Fibroblast of skin of right quadriceps (primary cell): ENCODE results near the gene MFSD2B.
"Not testable (repeated sequence)": the region's sequence is repeated elsewhere in the genome, so short reads cannot be mapped to it uniquely, and the experiment has no call there.

Source experiments
- DNase-seq: peaks from one replicate; pipeline ENCODE4 v3.0.0-alpha.2; 2013

The MFSD2B gene, protein sequence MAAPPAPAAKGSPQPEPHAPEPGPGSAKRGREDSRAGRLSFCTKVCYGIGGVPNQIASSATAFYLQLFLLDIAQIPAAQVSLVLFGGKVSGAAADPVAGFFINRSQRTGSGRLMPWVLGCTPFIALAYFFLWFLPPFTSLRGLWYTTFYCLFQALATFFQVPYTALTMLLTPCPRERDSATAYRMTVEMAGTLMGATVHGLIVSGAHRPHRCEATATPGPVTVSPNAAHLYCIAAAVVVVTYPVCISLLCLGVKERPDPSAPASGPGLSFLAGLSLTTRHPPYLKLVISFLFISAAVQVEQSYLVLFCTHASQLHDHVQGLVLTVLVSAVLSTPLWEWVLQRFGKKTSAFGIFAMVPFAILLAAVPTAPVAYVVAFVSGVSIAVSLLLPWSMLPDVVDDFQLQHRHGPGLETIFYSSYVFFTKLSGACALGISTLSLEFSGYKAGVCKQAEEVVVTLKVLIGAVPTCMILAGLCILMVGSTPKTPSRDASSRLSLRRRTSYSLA

DNA sequence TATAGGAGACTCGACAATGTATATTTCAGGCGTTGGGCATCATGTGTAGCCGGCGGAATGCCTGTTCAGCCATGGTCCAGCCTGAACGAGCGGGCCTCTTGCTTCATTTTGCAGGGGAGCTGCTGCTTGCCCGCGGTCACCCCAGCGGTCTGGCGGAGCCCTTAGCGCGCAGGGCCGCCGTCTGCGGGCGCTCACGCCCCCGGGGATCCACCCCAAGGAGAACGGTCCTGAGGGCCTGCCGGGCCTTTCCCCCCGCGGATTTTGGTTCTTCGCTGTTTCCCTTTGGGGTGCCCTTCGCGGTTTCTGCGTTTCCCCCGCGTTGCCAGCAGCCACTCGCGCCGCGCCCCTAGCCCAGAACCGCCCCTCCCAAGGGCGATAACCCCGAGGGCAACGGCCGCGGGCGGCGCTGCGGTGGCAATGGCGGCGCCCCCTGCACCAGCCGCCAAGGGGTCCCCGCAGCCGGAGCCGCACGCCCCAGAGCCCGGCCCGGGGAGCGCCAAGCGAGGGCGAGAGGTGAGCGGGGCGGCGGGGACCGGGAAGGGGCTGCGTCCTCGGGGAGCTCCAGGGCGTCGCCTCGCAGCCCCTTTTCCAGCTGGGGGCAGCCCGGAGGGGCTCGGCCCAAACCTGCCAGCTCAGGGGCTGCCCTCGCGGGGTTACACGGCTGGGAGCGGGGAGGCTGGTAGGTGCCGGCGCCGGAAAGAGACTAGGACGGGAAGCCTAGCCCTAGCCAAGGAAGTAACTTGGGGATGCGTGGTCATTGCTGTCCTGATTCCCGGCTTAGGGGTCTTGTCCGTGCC, at the start of gene MFSD2B:
MFSD2B (plus strand) TSS at position 406 of the 797 bp plus-strand sequence; CDS start at position 418, 12 bp downstream.
- no peak for DNase-seq

DNA sequence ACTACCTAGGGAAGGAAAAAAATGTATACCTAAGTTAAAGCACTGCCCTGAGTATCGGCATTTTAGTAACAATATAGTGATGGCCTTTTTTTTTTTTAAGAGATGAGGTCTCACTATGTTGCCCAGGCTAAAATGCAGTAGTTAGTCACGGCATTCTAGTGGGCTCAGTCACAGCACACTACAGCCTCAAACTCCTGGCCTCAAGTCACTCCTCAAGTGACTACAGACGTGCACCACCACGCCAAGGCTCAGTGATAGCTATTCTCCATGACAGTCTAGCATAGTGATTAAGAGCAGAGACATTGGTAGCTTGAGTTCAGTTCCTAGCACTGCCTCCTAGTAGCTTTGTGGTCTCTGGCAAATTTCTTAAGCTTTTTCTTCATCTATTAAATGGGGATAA, 42.0 kb upstream of the MFSD2B start:
- DNase-seq, result no peak

DNA sequence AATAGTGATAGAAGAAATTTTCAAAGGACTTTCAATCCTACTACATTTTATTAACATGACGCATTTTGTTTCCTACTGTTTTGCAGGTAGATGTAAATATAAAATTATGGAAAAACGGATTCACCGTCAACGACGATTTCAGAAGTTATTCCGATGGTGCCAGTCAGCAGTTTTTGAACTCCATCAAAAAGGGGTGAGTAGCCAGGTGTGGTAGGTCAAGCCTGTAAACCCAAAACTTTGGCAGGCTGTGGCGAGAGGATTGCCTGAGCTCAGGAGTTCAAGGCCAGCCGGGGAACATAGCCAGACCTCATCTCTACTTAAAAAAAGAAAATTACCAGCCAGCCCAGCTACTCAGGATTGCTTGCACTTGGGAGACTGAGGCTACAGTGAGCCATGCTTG, 33.0 kb upstream of the MFSD2B start:
- DNase-seq, result no peak

DNA sequence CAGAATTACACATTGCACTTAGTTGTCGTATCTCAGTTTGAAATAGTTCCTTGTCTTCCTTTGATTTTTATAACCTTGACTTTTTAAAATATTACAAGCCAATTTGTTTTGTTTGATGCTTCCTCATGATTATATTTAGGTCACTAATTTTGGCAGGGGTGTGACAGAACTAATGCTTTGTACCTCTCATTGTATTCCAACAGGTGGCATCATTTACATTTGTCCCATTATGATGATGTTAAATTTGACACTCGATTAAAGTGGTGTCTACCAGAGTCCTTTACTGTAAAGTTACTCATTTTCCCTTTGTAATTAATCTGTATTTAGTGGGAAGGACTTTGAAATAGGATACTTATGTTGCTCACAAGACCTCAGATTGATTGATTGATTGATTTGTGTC, 21.5 kb upstream of the MFSD2B start:
- DNase-seq, result no peak

DNA sequence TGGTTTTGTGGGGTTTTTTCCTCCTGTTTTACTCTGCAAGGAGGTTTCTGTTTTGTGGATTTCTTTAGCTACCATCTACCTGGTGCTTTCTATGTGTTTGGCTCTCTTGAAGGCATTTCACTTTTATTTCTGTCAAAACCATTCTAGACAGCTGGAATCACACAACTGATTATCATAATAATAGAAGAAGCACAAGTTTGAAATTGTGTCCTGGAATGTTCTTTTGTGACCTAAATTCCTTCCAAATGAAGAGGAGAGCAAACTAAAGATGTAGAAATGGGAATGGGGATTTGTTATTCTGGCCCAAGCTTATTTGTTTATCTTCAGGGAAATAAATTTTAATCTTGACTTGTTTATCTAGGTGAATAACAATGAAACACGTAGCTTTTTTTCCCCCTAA, 17.0 kb upstream of the MFSD2B start:
- DNase-seq, result no peak

DNA sequence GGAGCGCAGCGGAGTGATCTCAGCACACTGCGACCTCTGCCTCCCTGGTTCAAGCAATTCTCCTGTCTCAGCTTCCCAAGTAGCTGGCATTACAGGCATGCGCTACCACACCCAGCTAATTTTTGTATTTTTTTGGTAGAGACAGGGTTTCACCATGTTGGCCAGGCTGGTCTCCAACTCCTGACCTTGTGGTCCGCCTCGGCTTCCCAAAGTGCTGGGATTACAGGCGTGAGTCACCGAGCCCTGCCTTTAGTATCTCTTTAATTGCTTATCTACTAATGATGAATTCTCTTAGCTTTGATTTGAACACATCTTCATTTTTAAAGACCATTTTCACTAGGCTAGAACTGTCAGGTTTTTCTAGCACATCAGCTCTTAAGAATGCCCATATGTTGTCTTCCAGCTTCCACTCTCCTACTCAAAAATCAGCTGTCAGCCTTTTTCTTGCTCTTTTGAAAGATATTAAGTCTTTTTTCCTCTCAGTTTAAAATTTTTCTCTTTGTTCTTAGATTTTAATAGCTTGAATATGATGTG, 16.1 kb upstream of the MFSD2B start:
- no peak for DNase-seq

DNA sequence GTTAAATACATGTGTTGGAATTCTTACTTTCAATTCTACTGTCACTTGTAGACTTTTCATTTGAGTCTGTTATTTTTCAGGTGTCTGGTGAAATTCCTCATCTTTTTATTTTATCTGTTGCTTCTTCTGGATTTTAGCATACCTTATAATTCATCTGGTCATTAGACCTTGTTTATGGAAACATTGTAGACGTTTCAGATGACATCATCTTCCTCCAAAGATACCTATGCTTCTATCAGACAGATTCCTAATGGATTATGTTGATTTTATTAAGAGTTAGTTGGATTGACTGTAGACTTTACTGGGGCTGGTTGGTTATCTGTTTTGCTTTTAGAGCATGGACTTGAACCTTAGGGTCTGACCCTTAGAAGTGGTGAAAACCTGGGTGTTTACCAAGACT, 15.3 kb upstream of the MFSD2B start:
- no peak for DNase-seq

DNA sequence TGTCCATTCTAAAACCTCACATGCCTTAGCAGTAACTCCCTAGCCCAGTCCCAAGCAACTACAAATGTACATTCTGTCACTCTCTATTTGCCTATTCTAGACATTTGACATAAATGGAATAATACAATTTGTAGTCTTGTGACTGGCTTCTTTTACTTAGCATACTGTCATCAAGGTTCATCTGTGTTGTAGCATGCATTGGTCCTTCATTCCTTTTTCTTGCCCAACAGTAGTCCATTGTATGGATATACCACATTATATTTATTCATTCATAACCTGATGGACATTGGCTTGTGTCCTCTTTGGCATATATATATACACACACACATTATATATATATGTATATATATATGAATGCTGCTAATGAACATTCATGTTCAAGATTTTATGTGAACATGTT, 2.2 kb upstream of the MFSD2B start:
- DNase-seq, result no peak

DNA sequence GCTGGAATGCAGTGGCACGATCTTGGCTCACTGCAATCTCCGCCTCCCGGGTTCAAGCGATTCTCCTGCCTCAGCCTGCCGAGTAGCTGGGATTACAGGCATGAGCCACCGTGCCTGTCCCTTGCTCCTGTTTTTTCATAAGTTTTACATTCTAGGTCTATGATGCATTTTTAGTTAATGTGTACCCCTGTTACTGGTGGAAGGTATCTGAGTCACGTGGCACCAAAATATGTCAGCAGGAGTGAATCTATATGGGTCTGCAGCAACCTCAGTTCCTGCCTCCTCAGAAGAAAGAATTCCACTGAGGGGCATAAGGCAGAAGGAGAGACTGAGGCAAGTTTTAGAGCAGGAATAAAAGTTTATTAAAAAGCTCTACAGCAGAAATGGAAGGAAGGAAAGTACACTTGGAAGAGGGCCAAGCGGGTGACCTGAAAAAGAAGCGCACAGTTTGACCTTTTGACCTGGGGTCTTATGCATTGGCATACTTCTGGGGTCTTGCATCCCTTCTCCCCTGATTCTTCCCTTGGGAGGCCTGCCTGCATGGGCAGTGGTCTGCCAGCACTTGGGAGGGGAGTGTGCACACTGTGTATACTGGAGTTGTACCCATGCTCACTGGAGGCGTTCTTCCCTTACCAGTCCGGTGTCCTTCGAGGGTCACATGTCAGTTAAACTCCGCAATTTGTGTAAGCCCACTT, 1.1 kb upstream of the MFSD2B start:
- DNase-seq, result no peak

DNA sequence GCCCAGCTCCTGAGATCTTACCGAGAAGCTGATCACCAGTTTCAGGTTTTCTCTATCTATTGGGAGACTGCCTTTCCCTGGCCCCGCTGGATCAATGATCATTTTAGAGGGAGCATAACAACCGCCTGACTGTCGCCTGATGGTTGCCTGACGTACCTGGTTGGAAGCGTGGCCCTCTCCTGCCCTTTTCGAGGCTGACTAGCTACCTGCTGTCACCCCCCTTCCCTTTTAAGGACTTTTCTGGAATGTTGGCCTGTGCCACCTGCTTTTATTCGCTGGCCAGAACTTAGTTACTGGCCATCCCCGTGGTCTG, 562 bp upstream of the MFSD2B start:
- DNase-seq, result no peak

DNA sequence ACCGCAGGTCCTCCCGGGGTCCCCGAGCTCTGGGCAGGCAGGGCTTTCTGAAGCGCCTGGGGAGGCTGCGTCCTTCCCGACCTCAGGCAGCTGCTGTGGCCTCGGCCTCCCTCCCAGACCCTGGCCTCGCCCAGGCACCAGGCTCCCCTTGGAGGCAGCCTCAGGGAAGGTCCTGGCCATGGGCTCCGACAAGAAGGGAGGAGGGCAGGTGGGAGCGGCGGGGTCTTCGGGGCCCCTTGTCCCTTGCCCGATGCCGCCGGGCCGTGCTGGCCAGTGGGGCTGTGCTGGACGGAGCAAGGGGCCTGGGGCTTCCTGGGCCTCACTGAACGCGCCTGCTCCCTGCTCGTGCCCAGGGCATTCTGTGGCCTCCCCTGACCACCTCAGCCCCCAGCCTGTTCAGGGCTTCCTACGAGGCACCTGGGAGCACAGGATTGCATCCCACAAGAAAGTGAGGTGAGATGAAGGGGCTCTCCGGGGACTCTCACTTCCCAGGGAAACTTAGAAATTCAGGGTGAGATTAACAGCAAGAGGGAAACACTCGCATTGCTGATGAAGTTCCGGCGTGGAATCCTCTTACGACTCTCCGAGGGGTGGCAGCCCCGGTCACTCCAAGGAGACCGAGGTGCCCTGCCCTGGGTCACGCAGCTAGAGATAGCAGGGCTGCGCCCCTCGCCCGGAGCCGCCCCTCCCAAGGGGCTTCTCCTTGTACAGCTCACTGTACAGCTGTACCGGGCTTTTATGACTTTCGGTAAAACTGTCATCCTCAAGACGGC, 778 bp downstream of the MFSD2B start:
- DNase-seq, result no peak

DNA sequence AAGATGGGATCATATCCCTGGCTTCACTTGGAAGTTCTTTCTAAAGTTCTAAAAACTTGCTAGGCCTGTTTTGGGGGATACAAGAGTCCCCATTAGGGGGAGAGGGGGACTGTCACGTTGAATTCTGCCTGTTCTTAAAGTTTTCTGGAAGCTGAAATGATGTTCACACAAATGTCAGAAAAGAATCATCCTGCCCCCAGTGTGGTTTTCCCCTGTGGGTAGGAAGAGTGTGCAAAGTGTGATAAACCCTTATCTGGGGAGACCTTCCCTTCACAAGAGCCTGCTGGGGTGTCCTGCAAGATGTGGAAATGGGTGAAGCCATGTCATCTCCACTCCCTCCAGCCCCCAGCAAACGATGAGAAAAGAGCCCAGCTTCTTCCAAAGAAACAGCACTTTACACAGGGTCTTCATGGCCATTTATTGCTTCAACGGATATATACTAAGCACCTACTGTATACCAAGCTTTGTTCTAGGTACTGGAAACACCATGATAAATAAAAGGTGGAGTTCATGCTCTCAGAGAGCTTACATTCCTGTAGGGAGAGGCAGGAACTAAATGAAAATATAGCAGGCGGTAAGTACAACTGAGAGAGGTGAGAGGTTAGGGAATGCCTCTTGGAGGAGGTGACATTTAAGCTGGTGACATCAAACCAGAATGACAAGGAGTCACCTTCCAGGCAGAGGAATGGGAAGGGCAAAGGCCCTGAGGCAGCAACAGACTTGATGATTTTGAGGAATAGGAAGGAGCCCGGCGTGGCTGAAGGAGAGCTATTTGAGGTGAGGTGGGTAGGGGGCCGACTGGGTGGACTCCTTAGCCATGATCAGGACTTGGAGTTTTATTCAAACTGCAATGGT, 1.6 kb downstream of the MFSD2B start:
- DNase-seq, result no peak

DNA sequence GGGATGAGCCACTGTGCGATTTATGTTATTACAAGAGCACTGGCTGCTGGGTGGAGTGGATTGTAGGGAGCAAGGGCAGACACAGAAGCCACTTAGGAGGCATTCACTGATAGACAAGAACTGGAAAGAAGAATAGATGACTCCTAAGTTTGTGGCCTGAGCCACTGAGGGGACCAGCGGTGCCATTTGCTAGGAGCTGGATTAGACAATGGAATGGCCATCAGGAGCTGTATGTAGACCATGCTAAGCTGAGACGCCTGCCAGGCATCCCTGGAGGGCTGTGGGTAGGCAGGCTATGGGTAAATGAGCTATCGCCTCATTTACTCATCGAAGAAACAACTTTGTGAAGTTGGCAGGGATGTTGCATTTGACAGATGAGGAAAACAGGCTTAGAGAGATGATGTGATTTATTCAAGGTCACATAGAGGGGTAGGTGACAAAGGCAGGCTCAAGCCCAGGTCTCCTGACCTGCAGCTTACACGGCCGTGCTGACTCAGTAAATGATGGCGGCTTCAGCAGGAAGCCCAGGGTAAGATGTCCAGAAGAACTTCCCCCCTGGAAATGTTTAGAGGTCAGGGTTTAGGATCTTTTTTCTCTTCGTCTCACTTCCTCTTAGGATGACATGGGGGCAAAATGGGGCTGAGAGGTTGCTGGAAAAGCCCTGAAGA, 2.8 kb downstream of the MFSD2B start:
- DNase-seq, result no peak

DNA sequence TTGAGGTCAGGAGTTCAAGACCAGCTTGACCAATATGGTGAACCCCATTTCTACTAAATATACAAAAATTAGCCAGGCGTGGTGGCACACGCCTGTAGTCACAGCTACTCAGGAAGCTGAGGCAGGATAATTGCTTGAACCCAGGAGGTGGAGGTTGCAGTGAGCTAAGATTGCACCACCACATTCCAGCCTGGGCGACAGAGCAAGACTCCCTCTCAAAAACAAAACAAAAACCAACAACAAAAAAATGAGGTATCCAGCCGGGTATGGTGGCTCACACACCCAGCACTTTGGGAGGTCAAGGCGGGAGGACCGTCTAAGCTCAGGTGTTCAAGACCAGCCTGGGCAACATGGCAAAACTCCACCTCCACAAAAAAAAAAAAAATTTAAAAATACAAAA, 5.0 kb downstream of the MFSD2B start:
- DNase-seq, result not testable (repeated sequence)

DNA sequence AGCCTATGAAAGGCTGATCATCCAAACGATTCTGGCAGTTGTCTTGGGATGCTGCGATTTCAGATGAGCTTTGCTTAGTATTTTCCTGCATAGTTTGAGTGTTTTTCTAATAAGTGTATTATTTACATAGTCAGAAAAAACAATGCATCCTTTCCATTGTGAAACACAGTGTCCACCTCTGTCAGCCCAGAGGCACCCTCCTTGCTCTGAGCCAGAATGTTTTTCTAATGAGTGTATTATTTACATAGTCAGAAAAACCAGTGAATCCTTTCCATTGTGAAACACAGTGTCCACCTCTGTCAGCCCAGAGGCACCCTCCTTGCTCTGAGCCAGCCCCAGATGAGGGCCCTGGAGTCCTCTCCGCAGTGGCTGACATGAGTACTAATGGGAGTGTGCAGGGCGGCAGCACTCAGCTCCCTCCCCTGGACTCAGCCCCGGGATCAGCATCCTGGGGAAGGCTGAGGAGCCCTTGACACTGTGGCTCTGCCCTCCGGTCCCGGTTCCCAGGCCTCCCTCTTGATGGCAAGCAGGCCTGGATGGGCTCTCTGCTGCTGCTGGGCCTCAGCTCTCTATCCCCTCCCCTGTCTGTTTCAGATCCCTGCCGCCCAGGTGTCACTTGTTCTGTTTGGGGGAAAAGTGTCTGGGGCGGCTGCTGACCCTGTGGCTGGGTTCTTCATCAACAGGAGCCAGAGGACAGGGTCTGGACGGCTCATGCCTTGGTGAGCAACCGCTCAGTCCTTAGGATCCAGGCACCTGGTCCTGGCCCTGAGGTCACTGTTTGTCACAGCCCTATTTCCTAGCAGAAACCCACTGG, 5.9 kb downstream of the MFSD2B start:
- peak; percentile 63 for DNase-seq

DNA sequence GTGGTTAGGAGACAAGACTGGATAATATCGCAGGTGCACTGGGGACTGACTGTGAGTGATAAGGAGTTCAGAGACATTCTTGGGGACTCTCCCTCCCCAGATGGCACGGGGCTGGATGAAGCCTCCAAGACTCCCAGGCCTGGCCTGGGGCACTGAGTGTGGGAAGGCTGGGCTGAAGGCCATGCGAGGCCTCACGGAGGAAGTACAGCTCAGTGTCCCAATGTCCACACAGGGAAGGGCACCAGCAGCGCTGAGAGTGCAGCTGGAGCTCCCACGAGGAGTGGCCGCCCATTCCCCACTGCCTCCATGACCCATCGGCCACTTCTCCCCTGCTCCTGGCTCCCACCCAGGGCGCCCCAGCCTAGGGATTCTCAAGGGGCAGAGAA, 6.5 kb downstream of the MFSD2B start:
- no peak for DNase-seq

DNA sequence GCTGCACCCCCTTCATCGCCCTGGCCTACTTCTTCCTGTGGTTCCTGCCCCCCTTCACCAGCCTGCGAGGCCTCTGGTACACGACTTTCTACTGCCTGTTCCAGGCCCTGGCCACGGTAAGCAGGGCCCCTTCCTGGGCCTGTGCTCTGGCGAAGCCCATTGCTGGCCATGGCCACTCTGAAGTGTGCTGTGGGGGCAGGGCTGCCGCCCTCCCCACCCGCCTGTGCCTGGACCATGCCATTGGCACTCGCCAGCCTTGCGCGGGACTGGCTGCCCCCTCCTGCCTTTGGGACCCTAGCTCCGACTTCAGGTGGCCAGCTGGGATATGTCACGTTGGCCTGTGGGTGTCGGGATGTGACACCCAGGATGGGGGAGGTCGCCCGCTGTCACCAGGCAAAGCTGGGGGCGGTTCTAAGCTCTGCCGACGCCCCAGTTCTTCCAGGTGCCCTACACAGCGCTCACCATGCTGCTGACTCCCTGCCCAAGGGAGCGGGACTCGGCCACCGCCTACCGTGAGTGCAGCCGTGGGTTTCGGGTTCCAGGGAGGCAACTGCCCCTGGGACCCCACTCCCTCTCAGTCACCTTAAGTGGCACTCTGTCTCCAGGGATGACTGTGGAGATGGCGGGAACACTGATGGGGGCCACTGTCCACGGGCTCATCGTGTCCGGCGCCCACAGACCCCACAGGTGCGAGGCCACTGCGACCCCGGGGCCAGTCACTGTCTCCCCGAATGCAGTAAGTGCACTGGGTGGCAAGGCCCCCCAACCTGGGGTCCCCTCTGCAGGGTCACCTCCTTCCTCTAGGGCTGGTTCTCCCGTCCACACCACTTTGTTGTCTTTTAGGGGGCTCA, 7.2 kb downstream of the MFSD2B start:
- DNase-seq, result no peak

DNA sequence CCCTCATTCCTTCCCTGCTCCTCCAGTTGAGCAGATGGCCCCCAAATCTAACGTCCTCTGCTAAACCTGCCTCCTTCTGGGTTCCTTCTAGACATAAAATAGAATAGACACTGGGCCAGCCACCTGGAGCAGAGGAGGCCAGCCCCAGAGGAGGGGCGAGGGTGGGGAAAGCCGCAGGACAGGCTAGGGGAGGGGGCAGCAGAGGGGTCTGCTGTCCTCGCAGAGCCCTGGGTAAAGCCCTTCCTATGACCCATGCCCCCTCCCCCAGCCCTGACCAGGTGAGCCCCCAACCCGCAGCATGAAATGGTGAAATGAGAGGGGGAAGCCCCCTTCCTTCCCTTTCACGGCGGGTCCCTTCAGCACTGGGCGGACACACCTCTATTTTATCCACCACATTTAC, 7.8 kb downstream of the MFSD2B start:
- no peak for DNase-seq

DNA sequence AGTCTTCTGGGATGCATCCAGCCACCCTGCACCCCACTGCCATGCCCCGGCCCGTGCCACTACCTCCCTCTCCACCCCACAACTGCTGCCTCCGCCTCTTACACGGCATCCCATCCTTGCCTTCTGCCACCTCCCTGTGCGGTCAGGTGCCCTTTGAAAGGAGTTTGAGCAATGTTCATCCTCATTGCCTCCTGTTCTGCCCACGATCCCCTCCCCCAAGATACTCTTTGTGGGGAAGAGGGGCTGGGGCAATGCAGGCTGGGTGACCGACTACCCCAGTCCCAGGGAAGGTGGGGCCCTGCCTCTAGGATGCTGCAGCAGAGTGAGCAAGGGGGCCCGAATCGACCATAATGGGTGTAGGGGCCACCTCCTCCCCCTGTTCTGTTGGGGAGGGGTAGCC, 8.4 kb downstream of the MFSD2B start:
- DNase-seq, result no peak
